Lower leg skin (tissue), 4 donors: Measurements from ENCODE around the gene ZFYVE16. TPM values are rescaled to one million over a fixed set of nuclear protein-coding genes. Genes with fewer than 3 reads are reported as not detected.
"Not testable (repeated sequence)": the region's sequence is repeated elsewhere in the genome, so short reads cannot be mapped to it uniquely, and the experiment has no call there.

ENCODE experiments used
- DNase-seq, 2 donors: peaks; one replicate each; pipeline ENCODE4 v3.0.0-alpha.2; 2019; ENCODE audit warnings: low spot score in 2 of 2
- H3K4me3 ChIP-seq: fragments of 200-600 bp; sonication (generic); 2 replicates; pipeline ENCODE4 v1.5.1; 2017; ENCODE audit warnings: mild to moderate bottlenecking, low read depth; ENCODE audit not compliant: poor library complexity, severe bottlenecking
- CTCF ChIP-seq, 3 donors: fragments of 450-650 bp; IDR thresholded peaks; one replicate each; pipeline ENCODE4 v1.5.1; 2016; ENCODE audit warnings: antibody characterized with exemption in 3 of 3, mild to moderate bottlenecking in 3 of 3, moderate library complexity in 2 of 3
- POLR2A ChIP-seq, 2 donors: fragments of 450-650 bp; IDR thresholded peaks; one replicate each; pipeline ENCODE4 v1.6.1; 2016 to 2017; ENCODE audit warnings: antibody characterized with exemption in 2 of 2, mild to moderate bottlenecking in 1 of 2, moderate library complexity in 1 of 2
- WGBS, 2 donors: methylation state at CpG; one replicate each; pipeline ENCODE4 v1.1.5; 2018; 5-methylcytosine and 5-hydroxymethylcytosine counted together
- intact Hi-C: fragments of 100-400 bp; cut with DNase I; formaldehyde crosslinking; loops from one replicate; pipeline ENCODE4 v1.15.0; 2023; ENCODE audit warnings: low total_unique reads
- total RNA-seq, 4 donors: library from RNA; depleted of rRNA; stranded (reverse); fragments of >200 nt; gene quantifications; one replicate each; pipeline ENCODE4 v1.1.0, GENCODE V29; 2016

The ZFYVE16 gene
- total RNA-seq, 4 donors from 2014 or later: 11.7 to 19.2 (median 13.4) TPM

GRCh38 chr5:80483636-80484232 is 75.9 kb downstream of the ZFYVE16 start:
- intact Hi-C loops: no loop called here
- H3K4me3 ChIP-seq: no peak overlapping the region
- no peak for DNase-seq
- 97 to 98% methylated on average over 3 of the region's 3 CpGs for WGBS, 2 donors
- TF ChIP-seq CTCF (IDR thresholded peaks at IDR 0.05): no peak

DNA sequence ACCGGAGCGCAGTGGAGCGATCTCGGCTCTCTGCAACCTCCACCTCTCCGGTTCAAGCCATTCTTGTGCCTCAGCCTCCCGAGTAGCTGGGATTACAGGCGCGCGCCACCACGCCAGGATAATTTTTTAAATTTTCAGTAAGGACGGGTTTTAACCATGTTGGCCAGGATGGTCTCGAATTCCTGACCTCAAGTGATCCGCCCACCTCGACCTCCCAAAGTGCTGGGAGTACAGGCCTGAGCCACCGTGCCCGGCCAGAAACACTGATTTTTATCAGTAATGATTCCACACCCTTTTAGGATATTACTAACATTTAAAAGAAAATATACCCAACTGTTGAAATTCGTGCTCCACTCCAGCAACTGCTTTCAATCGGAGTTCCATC is 79.6 kb downstream of the ZFYVE16 start:
- H3K4me3 ChIP-seq: peak overlapping the region; percentile 56
- 54 to 55% methylated on average over 18 of the region's 18 CpGs for WGBS, 2 donors
- intact Hi-C loops: no loop called here
- TF ChIP-seq POLR2A (IDR thresholded peaks at IDR 0.05): no peak
- TF ChIP-seq CTCF (IDR thresholded peaks at IDR 0.05): no peak
- DNase-seq: no peak

DNA sequence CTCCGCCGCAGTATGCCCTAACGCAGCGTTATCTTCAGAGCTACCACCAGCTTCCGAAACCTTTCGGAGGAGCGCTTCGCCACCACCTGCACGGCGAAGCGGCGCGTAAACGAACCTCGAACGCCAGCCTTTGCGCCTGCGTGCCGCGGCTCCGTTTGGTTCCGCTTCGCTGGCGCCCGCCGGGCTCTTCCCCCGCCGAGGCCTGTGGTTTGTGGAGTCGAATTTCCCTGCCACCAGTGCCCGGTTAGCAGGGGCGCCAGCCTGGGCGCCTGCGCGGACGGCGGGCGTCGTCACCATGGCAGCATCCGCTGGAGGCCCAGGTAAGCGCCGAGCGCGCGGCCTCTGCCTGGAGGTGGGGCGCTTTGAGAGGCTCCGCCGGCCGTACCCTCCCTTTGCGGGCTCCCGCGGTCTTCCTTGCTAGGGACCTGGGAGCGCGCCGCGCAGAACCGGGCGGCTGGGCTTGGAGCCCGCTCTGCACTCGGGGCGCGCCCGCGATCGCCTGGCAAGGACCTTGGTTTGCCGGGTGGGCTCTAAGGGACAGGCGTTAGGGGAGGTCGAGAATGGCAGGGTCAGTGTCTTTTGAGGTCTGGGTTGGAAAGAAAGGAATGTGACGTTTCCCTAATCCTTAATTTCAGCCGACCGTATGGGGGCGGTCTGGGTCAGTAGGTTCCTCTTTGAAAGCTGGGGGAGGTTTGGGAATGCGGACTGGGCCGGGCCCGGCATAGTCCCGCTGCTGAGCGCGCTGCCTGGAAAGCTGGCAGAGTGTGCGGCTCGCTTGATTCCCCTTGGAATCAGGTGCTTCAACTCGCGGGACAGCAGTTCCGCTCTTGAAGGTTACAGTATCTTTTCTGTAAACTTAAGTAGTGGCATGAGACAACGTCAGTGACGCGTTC is 80.2 kb downstream of the ZFYVE16 start, which contains the start of gene FAM151B:
TSS of gene FAM151B (plus strand) at position 272 of the 893 bp plus-strand sequence. CDS start at position 296, 24 bp downstream.
- intact Hi-C loops: no loop called here
- 1% methylated on average over 43 to 72 of the region's 85 CpGs for WGBS, 2 donors
- TF ChIP-seq CTCF (IDR thresholded peaks at IDR 0.05) (no peak), POLR2A (IDR thresholded peaks at IDR 0.05) (no peak)
- peak; percentile 63 to 93 for DNase-seq
- H3K4me3 ChIP-seq: peak within 1 kb of the TSS; percentile 56

GRCh38 chr5:80491296-80491695 is 83.4 kb downstream of the ZFYVE16 start:
- no peak overlapping the region for H3K4me3 ChIP-seq
- intact Hi-C loops: no loop called here
- 94 to 99% methylated on average over 3 of the region's 3 CpGs for WGBS, 2 donors
- DNase-seq: no peak
- TF ChIP-seq POLR2A (IDR thresholded peaks at IDR 0.05): no peak

- TF ChIP-seq CTCF (IDR thresholded peaks at IDR 0.05) (no peak), POLR2A (IDR thresholded peaks at IDR 0.05) (no peak)
- WGBS, 2 donors: 84 to 89% methylated on average over 3 of the region's 3 CpGs
- no peak for DNase-seq
- H3K4me3 ChIP-seq: no peak overlapping the region
- intact Hi-C loops: no loop called here
These were observed 84.9 kb downstream of the ZFYVE16 start for GRCh38 chr5:80492741-80493140.

GRCh38 chr5:80493443-80493842 is 85.6 kb downstream of the ZFYVE16 start:
- intact Hi-C loops, DNase-seq, H3K4me3 ChIP-seq: not testable (repeated sequence)
- 39 to 40% methylated on average over 7 of the region's 7 CpGs for WGBS, 2 donors
